ENCODE results near the gene ARSI. TPM values are rescaled to one million over a fixed set of nuclear protein-coding genes. Genes with fewer than 3 reads are reported as not detected.

The ARSI gene
- total RNA-seq, 2 experiments from 2014 or later = not detected

DNA sequence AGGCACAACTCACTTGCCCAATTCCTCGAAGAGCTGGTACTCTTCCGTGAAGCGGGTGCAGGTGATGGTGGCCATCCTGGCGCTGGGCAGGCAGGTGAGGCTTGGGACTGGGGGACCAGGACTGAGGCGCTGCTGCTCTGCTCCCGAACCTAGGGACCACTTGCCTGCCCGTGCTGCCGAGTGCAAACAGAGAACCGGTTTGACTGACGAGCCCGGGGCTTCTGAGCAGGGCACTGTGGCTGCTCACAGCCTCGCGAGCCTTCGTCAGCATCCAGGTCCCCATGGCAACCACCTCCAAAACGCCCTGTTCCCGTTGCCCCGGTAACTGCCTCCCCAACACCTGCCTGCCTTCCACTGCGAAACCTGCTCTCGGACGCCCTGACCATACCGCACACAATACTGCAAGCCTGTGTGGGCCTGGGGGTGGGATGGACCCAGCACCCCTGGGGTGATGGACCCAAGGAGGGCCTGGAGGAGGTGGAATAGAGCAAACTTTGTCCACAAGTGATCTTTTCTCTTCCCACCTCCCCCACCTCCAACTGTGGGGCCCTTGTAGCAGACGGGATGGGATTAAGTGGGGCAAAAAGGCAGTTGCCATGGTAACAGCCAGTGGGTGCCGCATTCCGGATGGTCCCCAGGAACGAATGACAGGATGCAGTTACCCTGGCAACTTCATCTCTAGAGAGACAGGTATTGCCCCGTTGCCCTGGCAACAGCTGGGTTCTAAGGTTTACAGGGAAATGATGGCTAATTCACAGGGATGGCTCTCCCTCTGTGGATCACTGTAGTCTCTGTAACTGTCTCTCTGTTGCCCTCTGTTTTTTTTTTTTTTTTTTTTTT is 12.9 kb downstream of the ARSI start, which contains the start of gene CAMK2A:
CAMK2A (minus strand) TSS at position 223 of the 840 bp plus-strand sequence; CDS start at position 75, 148 bp downstream.
- H4K20me1 ChIP-seq (ENCODE audit: insufficient read depth, low read length) = no peaks in the 10 kb centered on the region
- ChIA-PET POLR2A (no interaction called here), CTCF (ENCODE audit: unreplicated experiment) (no interaction called here)
- no peak within 1 kb of the TSS for H2AFZ ChIP-seq (ENCODE audit: low read length)
- no peaks in the 10 kb centered on the region for H3K4me1 ChIP-seq (ENCODE audit: insufficient read depth, low read length, poor library complexity, severe bottlenecking)
- BruUV-seq (replicated peaks) = no TSS peak
- no peaks in the 10 kb centered on the region for H3K79me2 ChIP-seq (ENCODE audit: insufficient read depth, low read depth, low read length)
- H3K27ac ChIP-seq (ENCODE audit: low read depth, low read length, poor library complexity, severe bottlenecking) = no peak within 1 kb of the TSS
- H3K4me3 ChIP-seq (ENCODE audit: low read depth, low read length, poor library complexity, severe bottlenecking) = no peak within 1 kb of the TSS
- no peaks in the 10 kb centered on the region for H3K9me3 ChIP-seq (ENCODE audit: low read length)
- no peak for DNase-seq (ENCODE audit: low spot score)
- no peaks in the 10 kb centered on the region for H3K36me3 ChIP-seq (ENCODE audit: insufficient read depth, low read length)
- TF ChIP-seq EZH2phosphoT487 (IDR thresholded peaks at IDR 0.05; ENCODE audit: borderline replicate concordance, low read depth, low read length) = no peak
- TF ChIP-seq, protein P1, sequence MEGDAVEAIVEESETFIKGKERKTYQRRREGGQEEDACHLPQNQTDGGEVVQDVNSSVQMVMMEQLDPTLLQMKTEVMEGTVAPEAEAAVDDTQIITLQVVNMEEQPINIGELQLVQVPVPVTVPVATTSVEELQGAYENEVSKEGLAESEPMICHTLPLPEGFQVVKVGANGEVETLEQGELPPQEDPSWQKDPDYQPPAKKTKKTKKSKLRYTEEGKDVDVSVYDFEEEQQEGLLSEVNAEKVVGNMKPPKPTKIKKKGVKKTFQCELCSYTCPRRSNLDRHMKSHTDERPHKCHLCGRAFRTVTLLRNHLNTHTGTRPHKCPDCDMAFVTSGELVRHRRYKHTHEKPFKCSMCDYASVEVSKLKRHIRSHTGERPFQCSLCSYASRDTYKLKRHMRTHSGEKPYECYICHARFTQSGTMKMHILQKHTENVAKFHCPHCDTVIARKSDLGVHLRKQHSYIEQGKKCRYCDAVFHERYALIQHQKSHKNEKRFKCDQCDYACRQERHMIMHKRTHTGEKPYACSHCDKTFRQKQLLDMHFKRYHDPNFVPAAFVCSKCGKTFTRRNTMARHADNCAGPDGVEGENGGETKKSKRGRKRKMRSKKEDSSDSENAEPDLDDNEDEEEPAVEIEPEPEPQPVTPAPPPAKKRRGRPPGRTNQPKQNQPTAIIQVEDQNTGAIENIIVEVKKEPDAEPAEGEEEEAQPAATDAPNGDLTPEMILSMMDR (conservative IDR thresholded peaks at IDR 0.05; ENCODE audit: low read length) = no peak
- intact Hi-C loops (cut with micrococcal nuclease; ENCODE audit: unreplicated experiment) = no loop called here
- H3K9me2 ChIP-seq (ENCODE audit: insufficient read depth, low read length) = no peaks in the 10 kb centered on the region
- no peak within 1 kb of the TSS for H3K4me2 ChIP-seq (ENCODE audit: low read length)

DNA sequence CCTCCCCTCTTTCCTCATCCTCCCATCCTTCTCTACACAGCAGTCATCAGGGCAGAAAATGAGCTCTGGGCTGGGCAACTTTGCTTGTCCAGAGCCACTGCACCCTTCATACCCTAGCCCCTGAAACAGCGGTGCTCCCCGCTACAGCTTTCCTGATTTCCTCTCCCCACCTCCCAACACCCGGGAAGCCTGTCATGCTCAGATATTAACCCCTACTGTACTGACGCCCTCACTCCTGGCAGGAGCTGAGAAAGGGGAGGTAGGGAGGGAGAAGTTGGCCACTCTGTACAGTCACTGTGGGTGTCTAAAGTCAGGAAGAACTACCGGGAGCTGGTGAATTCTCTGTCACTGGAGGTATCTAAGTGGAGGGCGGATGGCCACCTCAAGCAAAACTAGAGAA is 13.9 kb downstream of the ARSI start:
- no TSS peak for BruUV-seq (replicated peaks)
- TF ChIP-seq, protein P1 (conservative IDR thresholded peaks at IDR 0.05; ENCODE audit: low read length) = no peak
- Histone ChIP-seq H4K20me1 (ENCODE audit: insufficient read depth, low read length) (no peaks in the 10 kb centered on the region), H3K4me3 (ENCODE audit: low read depth, low read length, poor library complexity, severe bottlenecking) (no peak overlapping the region), H3K9me3 (ENCODE audit: low read length) (no peaks in the 10 kb centered on the region), H3K9me2 (ENCODE audit: insufficient read depth, low read length) (no peaks in the 10 kb centered on the region), H3K27ac (ENCODE audit: low read depth, low read length, poor library complexity, severe bottlenecking) (no peak overlapping the region), H2AFZ (ENCODE audit: low read length) (no peak overlapping the region), H3K4me2 (ENCODE audit: low read length) (no peak overlapping the region), H3K36me3 (ENCODE audit: insufficient read depth, low read length) (no peaks in the 10 kb centered on the region), H3K4me1 (ENCODE audit: insufficient read depth, low read length, poor library complexity, severe bottlenecking) (no peaks in the 10 kb centered on the region), H3K79me2 (ENCODE audit: insufficient read depth, low read depth, low read length) (no peaks in the 10 kb centered on the region)
- ChIA-PET POLR2A (no interaction called here), CTCF (ENCODE audit: unreplicated experiment) (no interaction called here)
- intact Hi-C loops (cut with micrococcal nuclease; ENCODE audit: unreplicated experiment) = no loop called here
- DNase-seq (ENCODE audit: low spot score) = no peak

DNA sequence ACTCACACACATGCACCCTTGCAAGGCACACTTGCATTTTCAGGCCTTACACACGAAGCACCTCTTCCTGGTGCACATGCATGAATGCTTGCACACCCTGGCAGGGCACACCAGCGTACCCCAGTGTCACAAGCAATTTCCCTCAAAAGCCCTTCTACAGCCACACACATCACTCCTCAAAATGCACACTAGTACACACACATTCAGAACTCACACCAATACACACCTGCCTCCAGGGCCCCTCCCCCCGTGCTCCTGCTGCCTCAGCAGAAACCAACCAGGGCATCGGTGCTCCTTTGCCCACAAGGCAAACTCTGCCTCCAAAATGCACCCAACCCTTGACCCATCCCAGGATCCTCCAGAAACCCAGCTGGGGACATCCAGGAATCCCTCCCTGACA is 14.3 kb downstream of the ARSI start:
- no peak for TF ChIP-seq EZH2phosphoT487 (IDR thresholded peaks at IDR 0.05; ENCODE audit: borderline replicate concordance, low read depth, low read length)
- TF ChIP-seq, protein P1 (conservative IDR thresholded peaks at IDR 0.05; ENCODE audit: low read length) = no peak
- CTCF ChIA-PET (ENCODE audit: unreplicated experiment) = interaction anchor here (0.6 kb wide), 1 partner anchor 446 kb away, joined by 5 read pairs; no protein-coding TSS in a partner anchor
- Histone ChIP-seq H3K27ac (ENCODE audit: low read depth, low read length, poor library complexity, severe bottlenecking) (no peak overlapping the region), H3K4me1 (ENCODE audit: insufficient read depth, low read length, poor library complexity, severe bottlenecking) (no peaks in the 10 kb centered on the region), H2AFZ (ENCODE audit: low read length) (no peak overlapping the region), H3K9me3 (ENCODE audit: low read length) (no peaks in the 10 kb centered on the region), H4K20me1 (ENCODE audit: insufficient read depth, low read length) (no peaks in the 10 kb centered on the region), H3K9me2 (ENCODE audit: insufficient read depth, low read length) (no peaks in the 10 kb centered on the region), H3K4me3 (ENCODE audit: low read depth, low read length, poor library complexity, severe bottlenecking) (no peak overlapping the region), H3K79me2 (ENCODE audit: insufficient read depth, low read depth, low read length) (no peaks in the 10 kb centered on the region), H3K4me2 (ENCODE audit: low read length) (no peak overlapping the region), H3K36me3 (ENCODE audit: insufficient read depth, low read length) (no peaks in the 10 kb centered on the region)
- DNase-seq (ENCODE audit: low spot score) = no peak
- POLR2A ChIA-PET = interaction anchor here (0.6 kb wide), 1 partner anchor 50 kb away, joined by 3 read pairs; no protein-coding TSS in a partner anchor
- intact Hi-C loops (cut with micrococcal nuclease; ENCODE audit: unreplicated experiment) = no loop called here
- BruUV-seq (replicated peaks) = no TSS peak

Data from OCI-LY7 (cell line).